Measurements from ENCODE around the gene DYNC2I2.

Gene DYNC2I2

GRCh38 chr9:128688501-128689292 lies 32.0 kb upstream of the DYNC2I2 start, which contains the start of gene SET:
SET (plus strand) TSS chr9:128689222; CDS start chr9:128689583, 361 bp downstream.
- TF ChIP-seq, protein P1, sequence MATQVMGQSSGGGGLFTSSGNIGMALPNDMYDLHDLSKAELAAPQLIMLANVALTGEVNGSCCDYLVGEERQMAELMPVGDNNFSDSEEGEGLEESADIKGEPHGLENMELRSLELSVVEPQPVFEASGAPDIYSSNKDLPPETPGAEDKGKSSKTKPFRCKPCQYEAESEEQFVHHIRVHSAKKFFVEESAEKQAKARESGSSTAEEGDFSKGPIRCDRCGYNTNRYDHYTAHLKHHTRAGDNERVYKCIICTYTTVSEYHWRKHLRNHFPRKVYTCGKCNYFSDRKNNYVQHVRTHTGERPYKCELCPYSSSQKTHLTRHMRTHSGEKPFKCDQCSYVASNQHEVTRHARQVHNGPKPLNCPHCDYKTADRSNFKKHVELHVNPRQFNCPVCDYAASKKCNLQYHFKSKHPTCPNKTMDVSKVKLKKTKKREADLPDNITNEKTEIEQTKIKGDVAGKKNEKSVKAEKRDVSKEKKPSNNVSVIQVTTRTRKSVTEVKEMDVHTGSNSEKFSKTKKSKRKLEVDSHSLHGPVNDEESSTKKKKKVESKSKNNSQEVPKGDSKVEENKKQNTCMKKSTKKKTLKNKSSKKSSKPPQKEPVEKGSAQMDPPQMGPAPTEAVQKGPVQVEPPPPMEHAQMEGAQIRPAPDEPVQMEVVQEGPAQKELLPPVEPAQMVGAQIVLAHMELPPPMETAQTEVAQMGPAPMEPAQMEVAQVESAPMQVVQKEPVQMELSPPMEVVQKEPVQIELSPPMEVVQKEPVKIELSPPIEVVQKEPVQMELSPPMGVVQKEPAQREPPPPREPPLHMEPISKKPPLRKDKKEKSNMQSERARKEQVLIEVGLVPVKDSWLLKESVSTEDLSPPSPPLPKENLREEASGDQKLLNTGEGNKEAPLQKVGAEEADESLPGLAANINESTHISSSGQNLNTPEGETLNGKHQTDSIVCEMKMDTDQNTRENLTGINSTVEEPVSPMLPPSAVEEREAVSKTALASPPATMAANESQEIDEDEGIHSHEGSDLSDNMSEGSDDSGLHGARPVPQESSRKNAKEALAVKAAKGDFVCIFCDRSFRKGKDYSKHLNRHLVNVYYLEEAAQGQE (IDR thresholded peaks at IDR 0.05; ENCODE audit: insufficient read depth in 1 of 2, low read depth in 2 of 2, low read length in 2 of 2): no peak
- TF ChIP-seq FOXP2 (optimal IDR thresholded peaks at IDR 0.05; ENCODE audit: borderline replicate concordance, extremely low read depth, extremely low read length, insufficient read depth) (peak; percentile 70), TAF1 (IDR thresholded peaks at IDR 0.05; ENCODE audit: borderline replicate concordance, insufficient read depth, low read length) (peak; percentile 49; the same call in 1 of the 2 replicates), POLR2AphosphoS5 (IDR thresholded peaks at IDR 0.05; ENCODE audit: low read depth, low read length) (0 out of 2 replicates have a peak, but pooled peaks have one; percentile 48)

- TF ChIP-seq SIN3A (IDR thresholded peaks at IDR 0.05; ENCODE audit: borderline replicate concordance, insufficient read depth, low read length): no peak
- no peak for TF ChIP-seq POLR2AphosphoS5 (IDR thresholded peaks at IDR 0.05; ENCODE audit: low read depth, low read length)
- no peak for TF ChIP-seq TAF1 (IDR thresholded peaks at IDR 0.05; ENCODE audit: borderline replicate concordance, insufficient read depth, low read length)
- TF ChIP-seq, protein P1 (IDR thresholded peaks at IDR 0.05; ENCODE audit: insufficient read depth in 1 of 2, low read depth in 2 of 2, low read length in 2 of 2): no peak
- TF ChIP-seq FOXP2 (optimal IDR thresholded peaks at IDR 0.05; ENCODE audit: borderline replicate concordance, extremely low read depth, extremely low read length, insufficient read depth): no peak
These were observed 30.8 kb upstream of the DYNC2I2 start for GRCh38 chr9:128687453-128687852.

DNA sequence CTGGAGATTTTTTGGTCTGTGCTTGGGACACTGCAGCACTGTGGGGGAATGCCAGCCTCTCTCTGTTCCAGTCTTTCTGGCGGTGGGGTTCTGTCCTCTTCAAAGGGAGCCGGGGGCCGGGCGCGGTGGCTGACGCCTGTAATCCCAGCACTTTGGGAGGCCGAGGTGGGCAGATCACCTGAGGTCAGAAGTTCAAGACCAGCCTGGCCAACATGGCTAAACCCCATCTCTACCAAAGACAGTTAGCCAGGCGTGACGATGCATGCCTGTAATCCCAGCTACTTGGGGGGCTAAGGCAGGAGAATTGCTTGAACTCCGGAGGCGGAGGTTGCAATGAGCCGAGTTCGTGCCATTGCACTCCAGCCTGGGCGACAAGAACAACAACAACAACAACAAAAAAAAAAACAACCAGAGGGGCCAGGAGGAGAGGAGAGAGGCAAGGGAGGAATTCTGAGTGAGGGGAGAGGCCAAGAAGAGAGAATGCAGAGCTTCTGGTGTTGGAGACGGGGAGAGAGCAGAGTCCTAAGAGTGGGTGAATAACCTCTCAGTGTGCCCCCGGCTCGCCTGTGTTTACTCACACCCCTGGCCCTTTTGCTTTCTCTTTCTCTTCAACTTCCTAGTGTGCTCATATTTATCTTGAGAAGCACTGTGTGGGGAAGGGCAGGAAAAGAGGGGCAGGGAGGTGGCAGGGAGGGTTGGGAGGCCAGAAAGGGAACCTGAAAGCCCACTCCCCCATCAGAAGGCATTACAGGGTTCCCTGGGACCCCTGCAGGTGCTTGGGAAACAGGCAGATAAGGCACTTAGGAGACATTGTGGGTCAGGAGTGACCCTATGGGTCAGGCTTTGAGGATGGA lies 29.2 kb upstream of the DYNC2I2 start:
- no peak for TF ChIP-seq SIN3A (IDR thresholded peaks at IDR 0.05; ENCODE audit: borderline replicate concordance, insufficient read depth, low read length)
- no peak for TF ChIP-seq POLR2AphosphoS5 (IDR thresholded peaks at IDR 0.05; ENCODE audit: low read depth, low read length)
- TF ChIP-seq, protein P1 (IDR thresholded peaks at IDR 0.05; ENCODE audit: insufficient read depth in 1 of 2, low read depth in 2 of 2, low read length in 2 of 2): no peak
- TF ChIP-seq FOXP2 (optimal IDR thresholded peaks at IDR 0.05; ENCODE audit: borderline replicate concordance, extremely low read depth, extremely low read length, insufficient read depth): no peak
- no peak for TF ChIP-seq TAF1 (IDR thresholded peaks at IDR 0.05; ENCODE audit: borderline replicate concordance, insufficient read depth, low read length)

DNA sequence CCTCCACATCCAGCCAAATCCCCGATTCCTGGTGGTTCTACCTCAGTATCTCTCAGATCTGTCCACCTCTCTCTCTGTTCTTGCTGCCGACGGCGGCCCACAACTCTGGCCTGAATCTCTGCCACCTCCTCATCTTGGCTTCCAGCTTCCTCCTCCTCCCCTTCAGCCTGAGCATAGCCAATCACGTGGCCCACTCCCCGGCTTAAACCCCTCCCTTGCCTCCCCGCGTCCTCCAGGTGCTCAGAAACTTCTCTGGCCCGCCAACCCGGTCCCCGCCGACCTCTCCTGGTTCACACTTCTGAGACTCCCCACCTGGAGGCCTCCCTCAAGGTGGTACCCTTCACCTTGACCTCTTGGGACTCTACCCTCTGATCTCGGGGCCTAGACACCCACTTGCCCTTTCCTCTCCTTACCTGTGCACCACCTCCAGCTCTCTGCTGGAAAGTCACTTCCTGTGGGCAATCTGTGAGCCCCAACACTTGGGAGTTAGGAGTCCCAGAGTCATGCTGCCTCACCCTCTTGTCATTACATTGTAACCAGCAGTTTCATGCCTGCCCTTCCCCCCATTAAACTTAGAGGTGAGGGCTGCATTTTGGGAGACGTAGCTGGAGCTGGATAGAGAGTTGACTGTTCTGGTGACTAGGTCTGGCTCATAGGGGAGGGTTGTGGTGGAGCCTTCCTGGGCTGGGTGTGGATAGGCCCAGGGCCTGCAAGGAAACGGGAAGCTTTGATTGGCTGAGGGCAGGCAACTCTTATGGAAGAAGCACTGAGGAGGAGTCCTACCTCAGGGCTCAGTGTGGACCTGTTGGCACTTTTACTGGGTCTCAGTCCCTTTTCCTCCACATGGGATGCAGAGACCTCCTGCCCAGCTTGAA lies 27.9 kb upstream of the DYNC2I2 start:
- TF ChIP-seq FOXP2 (optimal IDR thresholded peaks at IDR 0.05; ENCODE audit: borderline replicate concordance, extremely low read depth, extremely low read length, insufficient read depth) (no peak), TAF1 (IDR thresholded peaks at IDR 0.05; ENCODE audit: borderline replicate concordance, insufficient read depth, low read length) (peak; percentile 71; the same call in 1 of the 2 replicates), POLR2AphosphoS5 (IDR thresholded peaks at IDR 0.05; ENCODE audit: low read depth, low read length) (peak; percentile 52), SIN3A (IDR thresholded peaks at IDR 0.05; ENCODE audit: borderline replicate concordance, insufficient read depth, low read length) (no peak)
- TF ChIP-seq, protein P1 (IDR thresholded peaks at IDR 0.05; ENCODE audit: insufficient read depth in 1 of 2, low read depth in 2 of 2, low read length in 2 of 2): no peak
